Renal cortex interstitium (tissue), 15 donors: ENCODE measurements around the gene SFRP2. TPM values are rescaled to one million over a fixed set of nuclear protein-coding genes. Genes with fewer than 3 reads are reported as not detected.

ENCODE experiments used
- DNase-seq, 11 donors: peaks; one replicate each; pipeline ENCODE4 v3.0.0-alpha.2; 2013; ENCODE audit warnings: low read depth in 9 of 11, low spot score in 4 of 11; ENCODE audit errors: extremely low read depth in 1 of 11
- long read RNA-seq, 16 experiments: transcript quantifications; one replicate each; lab custom pipeline, GENCODE V29; 2026
- polyA plus RNA-seq, 3 donors: library from polyadenylated mRNA; unstranded; fragments of 120-200 nt; gene quantifications; one replicate each; pipeline ENCODE4 v1.2.1, GENCODE V29; 2013; ENCODE audit not compliant: insufficient read length in 3 of 3

Gene SFRP2
- polyA plus RNA-seq, result 10 to 100 TPM; 16.9 to 26.7 (median 18.9) TPM
- long read RNA-seq, donor 1, transcript SFRP2-201 (3 exons, 2,032 nt), result major isoform, 19 of 19 reads
- long read RNA-seq, donor 1, partial matches to known transcripts, result 0 of 19 reads
- long read RNA-seq, donor 1, other reads (novel, unspliced or antisense), result 0 of 19 reads
- long read RNA-seq, donor 2, transcript SFRP2-201 (3 exons, 2,032 nt), result major isoform, 11 of 11 reads
- long read RNA-seq, donor 2, partial matches to known transcripts, result 0 of 11 reads
- long read RNA-seq, donor 2, other reads (novel, unspliced or antisense), result 0 of 11 reads
- long read RNA-seq, donor 3, partial matches to known transcripts, result 0 of 3 reads
- long read RNA-seq, donor 3, other reads (novel, unspliced or antisense), result 0 of 3 reads
- long read RNA-seq, donor 4, transcript SFRP2-201 (3 exons, 2,032 nt), result major isoform, 5 of 5 reads
- long read RNA-seq, donor 4, partial matches to known transcripts, result 0 of 5 reads
- long read RNA-seq, donor 4, other reads (novel, unspliced or antisense), result 0 of 5 reads
- long read RNA-seq, donor 5, result 0 reads
- long read RNA-seq, donor 6, partial matches to known transcripts, result 7 of 10 reads
- long read RNA-seq, donor 6, other reads (novel, unspliced or antisense), result 0 of 10 reads
- long read RNA-seq, donor 7, transcript SFRP2-201 (3 exons, 2,032 nt), result major isoform, 5 of 5 reads
- long read RNA-seq, donor 7, partial matches to known transcripts, result 0 of 5 reads
- long read RNA-seq, donor 7, other reads (novel, unspliced or antisense), result 0 of 5 reads
- long read RNA-seq, donor 8, result 0 reads
- long read RNA-seq, donor 9, transcript SFRP2-201 (3 exons, 2,032 nt), result major isoform, 8 of 8 reads
- long read RNA-seq, donor 9, partial matches to known transcripts, result 0 of 8 reads
- long read RNA-seq, donor 9, other reads (novel, unspliced or antisense), result 0 of 8 reads
- long read RNA-seq, donor 10, transcript SFRP2-201 (3 exons, 2,032 nt), result major isoform, 10 of 10 reads
- long read RNA-seq, donor 10, partial matches to known transcripts, result 0 of 10 reads
- long read RNA-seq, donor 10, other reads (novel, unspliced or antisense), result 0 of 10 reads
- long read RNA-seq, donor 11, partial matches to known transcripts, result 0 of 3 reads
- long read RNA-seq, donor 11, other reads (novel, unspliced or antisense), result 0 of 3 reads
- long read RNA-seq, donor 12, partial matches to known transcripts, result 0 of 3 reads
- long read RNA-seq, donor 12, other reads (novel, unspliced or antisense), result 0 of 3 reads
- long read RNA-seq, donor 13, result 0 reads
- long read RNA-seq, donor 14, transcript SFRP2-201 (3 exons, 2,032 nt), result major isoform, 6 of 6 reads
- long read RNA-seq, donor 14, partial matches to known transcripts, result 0 of 6 reads
- long read RNA-seq, donor 14, other reads (novel, unspliced or antisense), result 0 of 6 reads
- long read RNA-seq, donor 15, partial matches to known transcripts, result 0 of 2 reads
- long read RNA-seq, donor 15, other reads (novel, unspliced or antisense), result 0 of 2 reads
- long read RNA-seq, donor 16, transcript SFRP2-201 (3 exons, 2,032 nt), result major isoform, 21 of 21 reads
- long read RNA-seq, donor 16, partial matches to known transcripts, result 0 of 21 reads
- long read RNA-seq, donor 16, other reads (novel, unspliced or antisense), result 0 of 21 reads

- DNase-seq, result no peak
These were observed at the start of gene SFRP2 for GRCh38 chr4:153788413-153789276. TSS of gene SFRP2 (minus strand) at chr4:153789083. CDS start at chr4:153788835, 248 bp downstream.

- no peak for DNase-seq
These were observed 49.7 kb upstream of the SFRP2 start for GRCh38 chr4:153838564-153838963.

- DNase-seq, result no peak
These were observed 46.0 kb upstream of the SFRP2 start for GRCh38 chr4:153834901-153835300.

- DNase-seq, result no peak
These were observed 43.9 kb upstream of the SFRP2 start for GRCh38 chr4:153832720-153833287.

- no peak for DNase-seq
These were observed 43.2 kb upstream of the SFRP2 start for GRCh38 chr4:153832054-153832453.

GRCh38 chr4:153831245-153831644, 42.4 kb upstream of the SFRP2 start:
- no peak for DNase-seq

- no peak for DNase-seq
These were observed 36.8 kb upstream of the SFRP2 start for GRCh38 chr4:153825691-153826090.

GRCh38 chr4:153825126-153825525, 36.2 kb upstream of the SFRP2 start:
- no peak for DNase-seq

GRCh38 chr4:153824501-153824900, 35.6 kb upstream of the SFRP2 start:
- DNase-seq, result no peak

GRCh38 chr4:153823483-153823882, 34.6 kb upstream of the SFRP2 start:
- DNase-seq, result no peak

- no peak for DNase-seq
These were observed 33.4 kb upstream of the SFRP2 start for GRCh38 chr4:153822316-153822715.

- DNase-seq, result no peak
These were observed 28.6 kb upstream of the SFRP2 start for GRCh38 chr4:153817466-153817865.

GRCh38 chr4:153816542-153816941, 27.7 kb upstream of the SFRP2 start:
- DNase-seq, result no peak

- DNase-seq, result no peak
These were observed 25.9 kb upstream of the SFRP2 start for GRCh38 chr4:153814789-153815188.

- DNase-seq, result no peak
These were observed 21.3 kb upstream of the SFRP2 start for GRCh38 chr4:153809916-153810810.

- no peak for DNase-seq
These were observed 20.4 kb upstream of the SFRP2 start for GRCh38 chr4:153809307-153809706.
